Measurements from ENCODE around the gene C4BPA.

The C4BPA gene

DNA sequence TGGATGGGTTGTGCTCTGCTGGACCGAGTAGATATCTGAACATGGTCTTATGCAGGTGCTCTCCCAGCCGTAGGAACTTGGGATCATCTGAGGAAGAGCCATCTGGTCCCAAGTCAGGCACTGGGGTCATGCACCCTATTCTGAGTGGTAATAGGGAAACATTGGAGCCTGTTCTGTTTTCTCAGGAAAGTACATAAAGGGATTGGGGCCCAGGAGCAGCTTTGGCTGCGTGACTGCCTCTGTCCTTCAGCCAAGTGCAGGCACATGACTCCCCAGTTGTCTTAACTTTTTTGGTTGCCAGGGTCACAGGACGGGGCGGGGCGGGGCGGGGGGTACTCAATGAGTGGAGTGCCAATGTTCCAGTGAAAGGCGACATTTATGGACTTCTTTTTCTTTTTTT lies 39.5 kb upstream of the C4BPA start:
- TF ChIP-seq ISL1 (CRISPR knock-in tag; IDR thresholded peaks at IDR 0.05) (no peak), BACH2 (CRISPR knock-in tag; IDR thresholded peaks at IDR 0.05; ENCODE audit: borderline replicate concordance) (no peak), SNAI2 (CRISPR knock-in tag; IDR thresholded peaks at IDR 0.05) (no peak), ZC3H10 (CRISPR knock-in tag; IDR thresholded peaks at IDR 0.05) (no peak), ZNF565 (CRISPR knock-in tag; conservative IDR thresholded peaks at IDR 0.05; ENCODE audit: low read depth) (no peak), ARNTL (CRISPR knock-in tag; IDR thresholded peaks at IDR 0.05; ENCODE audit: borderline replicate concordance, low read depth) (no peak), ZFP30 (CRISPR knock-in tag; IDR thresholded peaks at IDR 0.05) (no peak), ZNF8 (CRISPR knock-in tag; IDR thresholded peaks at IDR 0.05) (no peak)
- TF ChIP-seq, protein P1, sequence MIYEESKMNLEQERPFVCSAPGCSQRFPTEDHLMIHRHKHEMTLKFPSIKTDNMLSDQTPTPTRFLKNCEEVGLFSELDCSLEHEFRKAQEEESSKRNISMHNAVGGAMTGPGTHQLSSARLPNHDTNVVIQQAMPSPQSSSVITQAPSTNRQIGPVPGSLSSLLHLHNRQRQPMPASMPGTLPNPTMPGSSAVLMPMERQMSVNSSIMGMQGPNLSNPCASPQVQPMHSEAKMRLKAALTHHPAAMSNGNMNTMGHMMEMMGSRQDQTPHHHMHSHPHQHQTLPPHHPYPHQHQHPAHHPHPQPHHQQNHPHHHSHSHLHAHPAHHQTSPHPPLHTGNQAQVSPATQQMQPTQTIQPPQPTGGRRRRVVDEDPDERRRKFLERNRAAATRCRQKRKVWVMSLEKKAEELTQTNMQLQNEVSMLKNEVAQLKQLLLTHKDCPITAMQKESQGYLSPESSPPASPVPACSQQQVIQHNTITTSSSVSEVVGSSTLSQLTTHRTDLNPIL (CRISPR knock-in tag; IDR thresholded peaks at IDR 0.05; ENCODE audit: low read depth) = no peak
- TF ChIP-seq, protein P2, sequence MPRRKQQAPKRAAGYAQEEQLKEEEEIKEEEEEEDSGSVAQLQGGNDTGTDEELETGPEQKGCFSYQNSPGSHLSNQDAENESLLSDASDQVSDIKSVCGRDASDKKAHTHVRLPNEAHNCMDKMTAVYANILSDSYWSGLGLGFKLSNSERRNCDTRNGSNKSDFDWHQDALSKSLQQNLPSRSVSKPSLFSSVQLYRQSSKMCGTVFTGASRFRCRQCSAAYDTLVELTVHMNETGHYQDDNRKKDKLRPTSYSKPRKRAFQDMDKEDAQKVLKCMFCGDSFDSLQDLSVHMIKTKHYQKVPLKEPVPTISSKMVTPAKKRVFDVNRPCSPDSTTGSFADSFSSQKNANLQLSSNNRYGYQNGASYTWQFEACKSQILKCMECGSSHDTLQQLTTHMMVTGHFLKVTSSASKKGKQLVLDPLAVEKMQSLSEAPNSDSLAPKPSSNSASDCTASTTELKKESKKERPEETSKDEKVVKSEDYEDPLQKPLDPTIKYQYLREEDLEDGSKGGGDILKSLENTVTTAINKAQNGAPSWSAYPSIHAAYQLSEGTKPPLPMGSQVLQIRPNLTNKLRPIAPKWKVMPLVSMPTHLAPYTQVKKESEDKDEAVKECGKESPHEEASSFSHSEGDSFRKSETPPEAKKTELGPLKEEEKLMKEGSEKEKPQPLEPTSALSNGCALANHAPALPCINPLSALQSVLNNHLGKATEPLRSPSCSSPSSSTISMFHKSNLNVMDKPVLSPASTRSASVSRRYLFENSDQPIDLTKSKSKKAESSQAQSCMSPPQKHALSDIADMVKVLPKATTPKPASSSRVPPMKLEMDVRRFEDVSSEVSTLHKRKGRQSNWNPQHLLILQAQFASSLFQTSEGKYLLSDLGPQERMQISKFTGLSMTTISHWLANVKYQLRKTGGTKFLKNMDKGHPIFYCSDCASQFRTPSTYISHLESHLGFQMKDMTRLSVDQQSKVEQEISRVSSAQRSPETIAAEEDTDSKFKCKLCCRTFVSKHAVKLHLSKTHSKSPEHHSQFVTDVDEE (CRISPR knock-in tag; IDR thresholded peaks at IDR 0.05) = no peak
- no peak for ATAC-seq

DNA sequence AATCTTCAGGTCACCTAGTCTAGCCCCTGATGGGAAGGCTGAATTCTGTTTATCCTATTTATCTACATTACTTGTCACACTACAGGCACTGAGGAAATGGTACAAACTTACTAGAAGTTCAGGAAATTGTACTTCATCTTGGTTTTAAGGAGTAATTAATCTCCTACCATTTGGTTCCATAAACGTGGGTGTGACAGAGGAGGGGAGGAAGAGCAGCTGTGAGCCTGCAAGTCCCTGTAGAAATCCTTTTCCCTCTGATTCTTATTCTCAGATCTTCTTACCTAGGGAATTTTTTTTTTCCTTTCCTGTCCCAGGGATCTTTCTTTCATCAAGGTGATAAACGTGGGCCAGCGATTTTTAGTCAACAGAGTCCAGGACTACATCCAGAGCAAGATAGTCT lies 36.8 kb upstream of the C4BPA start:
- ATAC-seq = no peak

DNA sequence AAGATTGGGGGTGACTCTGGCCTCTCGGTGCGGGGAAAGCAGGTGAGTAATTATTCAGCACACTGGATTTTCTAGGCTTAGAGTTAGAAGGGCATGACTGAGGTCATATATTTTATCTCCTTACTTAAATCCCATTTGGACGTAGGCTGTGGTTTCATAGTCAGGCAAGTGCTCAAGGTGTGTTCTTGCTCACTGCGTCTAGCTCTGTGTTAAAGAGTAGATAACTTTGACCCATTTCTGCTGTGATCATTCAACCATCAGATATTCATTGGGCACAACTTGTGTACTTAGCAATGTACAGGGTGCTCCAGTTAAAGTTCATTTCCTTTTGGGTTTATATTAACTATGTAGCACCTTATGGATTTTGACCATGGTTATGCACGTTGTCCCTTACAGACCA lies 36.4 kb upstream of the C4BPA start:
- no peak for ATAC-seq

More for the DNA sequence above, 36.8 kb upstream of the C4BPA start:
- TF ChIP-seq SNAI2 (CRISPR knock-in tag; IDR thresholded peaks at IDR 0.05) (no peak), OSR1 (CRISPR knock-in tag; IDR thresholded peaks at IDR 0.05) (no peak), ISL1 (CRISPR knock-in tag; IDR thresholded peaks at IDR 0.05) (no peak), PPARA (CRISPR knock-in tag; IDR thresholded peaks at IDR 0.05; ENCODE audit: borderline replicate concordance) (no peak), BACH2 (CRISPR knock-in tag; IDR thresholded peaks at IDR 0.05; ENCODE audit: borderline replicate concordance) (no peak), ZFP3 (CRISPR knock-in tag; IDR thresholded peaks at IDR 0.05) (no peak), ZNF8 (CRISPR knock-in tag; IDR thresholded peaks at IDR 0.05) (no peak), ARNTL (CRISPR knock-in tag; IDR thresholded peaks at IDR 0.05; ENCODE audit: borderline replicate concordance, low read depth) (no peak), ESRRG (CRISPR knock-in tag; IDR thresholded peaks at IDR 0.05) (no peak)
- TF ChIP-seq, protein P3, sequence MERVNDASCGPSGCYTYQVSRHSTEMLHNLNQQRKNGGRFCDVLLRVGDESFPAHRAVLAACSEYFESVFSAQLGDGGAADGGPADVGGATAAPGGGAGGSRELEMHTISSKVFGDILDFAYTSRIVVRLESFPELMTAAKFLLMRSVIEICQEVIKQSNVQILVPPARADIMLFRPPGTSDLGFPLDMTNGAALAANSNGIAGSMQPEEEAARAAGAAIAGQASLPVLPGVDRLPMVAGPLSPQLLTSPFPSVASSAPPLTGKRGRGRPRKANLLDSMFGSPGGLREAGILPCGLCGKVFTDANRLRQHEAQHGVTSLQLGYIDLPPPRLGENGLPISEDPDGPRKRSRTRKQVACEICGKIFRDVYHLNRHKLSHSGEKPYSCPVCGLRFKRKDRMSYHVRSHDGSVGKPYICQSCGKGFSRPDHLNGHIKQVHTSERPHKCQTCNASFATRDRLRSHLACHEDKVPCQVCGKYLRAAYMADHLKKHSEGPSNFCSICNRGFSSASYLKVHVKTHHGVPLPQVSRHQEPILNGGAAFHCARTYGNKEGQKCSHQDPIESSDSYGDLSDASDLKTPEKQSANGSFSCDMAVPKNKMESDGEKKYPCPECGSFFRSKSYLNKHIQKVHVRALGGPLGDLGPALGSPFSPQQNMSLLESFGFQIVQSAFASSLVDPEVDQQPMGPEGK (CRISPR knock-in tag; IDR thresholded peaks at IDR 0.05; ENCODE audit: borderline replicate concordance) = no peak

More for the DNA sequence above, 36.4 kb upstream of the C4BPA start:
- TF ChIP-seq ZFP30 (CRISPR knock-in tag; IDR thresholded peaks at IDR 0.05) (no peak), ZFP3 (CRISPR knock-in tag; IDR thresholded peaks at IDR 0.05) (no peak), CSDC2 (CRISPR knock-in tag; IDR thresholded peaks at IDR 0.05) (no peak), PPARA (CRISPR knock-in tag; IDR thresholded peaks at IDR 0.05; ENCODE audit: borderline replicate concordance) (no peak), TCF4 (CRISPR knock-in tag; IDR thresholded peaks at IDR 0.05; ENCODE audit: borderline replicate concordance) (no peak), ZNF8 (CRISPR knock-in tag; IDR thresholded peaks at IDR 0.05) (no peak), BACH2 (CRISPR knock-in tag; IDR thresholded peaks at IDR 0.05; ENCODE audit: borderline replicate concordance) (no peak), ESRRG (CRISPR knock-in tag; IDR thresholded peaks at IDR 0.05) (no peak), ISL1 (CRISPR knock-in tag; IDR thresholded peaks at IDR 0.05) (no peak)
- TF ChIP-seq, protein P3 (CRISPR knock-in tag; IDR thresholded peaks at IDR 0.05; ENCODE audit: borderline replicate concordance) = no peak
- TF ChIP-seq, protein P1 (CRISPR knock-in tag; IDR thresholded peaks at IDR 0.05; ENCODE audit: low read depth) = no peak
